GM18868 (cell line): ENCODE data around the gene RNF113B.

Experiments used
- ATAC-seq: cut with Tn5 transposase; IDR thresholded peaks from one replicate; pipeline ENCODE4 v1.9.1; 2021; ENCODE audit warnings: mild to moderate bottlenecking, moderate library complexity; ENCODE audit not compliant: unreplicated experiment

RNF113B gene

DNA sequence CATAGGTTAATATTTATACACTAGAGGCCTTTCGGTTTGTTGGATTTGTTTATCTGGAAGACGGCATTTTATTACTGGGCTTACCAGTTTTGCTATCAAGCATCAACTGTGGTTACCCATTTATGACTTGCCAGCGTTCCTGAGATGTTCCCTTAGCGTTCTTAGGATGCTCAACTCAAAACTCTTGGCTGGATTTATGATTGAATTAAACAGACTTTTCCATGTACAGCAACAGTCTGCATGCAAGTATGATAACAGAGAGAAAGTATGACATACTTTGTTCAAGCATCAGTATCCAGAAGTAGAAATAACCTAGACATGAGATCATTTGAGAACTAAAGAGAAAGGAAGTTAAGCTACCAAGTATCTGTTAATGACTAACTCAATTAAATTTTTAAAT is 29.9 kb upstream of the RNF113B start:
- no peak for ATAC-seq

DNA sequence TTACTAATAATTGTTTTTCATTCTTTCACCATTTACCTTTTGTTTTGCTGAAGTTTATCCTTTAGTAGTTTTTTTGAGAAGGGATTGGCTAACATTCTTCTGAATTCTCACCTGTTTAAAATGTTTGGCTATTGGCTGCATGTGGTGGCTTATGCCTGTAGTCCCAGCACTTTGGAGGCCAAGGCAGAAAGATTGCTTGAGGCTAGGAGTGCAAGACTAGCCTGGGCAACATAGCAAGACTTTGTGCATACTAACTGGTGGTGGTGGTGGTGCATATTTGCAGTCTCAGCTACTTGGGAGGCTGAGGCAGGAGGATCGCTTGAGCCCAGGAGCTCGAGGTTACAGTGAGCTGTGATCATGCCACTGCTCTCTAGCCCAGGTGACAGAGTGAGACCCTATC is 27.5 kb upstream of the RNF113B start:
- no peak for ATAC-seq

DNA sequence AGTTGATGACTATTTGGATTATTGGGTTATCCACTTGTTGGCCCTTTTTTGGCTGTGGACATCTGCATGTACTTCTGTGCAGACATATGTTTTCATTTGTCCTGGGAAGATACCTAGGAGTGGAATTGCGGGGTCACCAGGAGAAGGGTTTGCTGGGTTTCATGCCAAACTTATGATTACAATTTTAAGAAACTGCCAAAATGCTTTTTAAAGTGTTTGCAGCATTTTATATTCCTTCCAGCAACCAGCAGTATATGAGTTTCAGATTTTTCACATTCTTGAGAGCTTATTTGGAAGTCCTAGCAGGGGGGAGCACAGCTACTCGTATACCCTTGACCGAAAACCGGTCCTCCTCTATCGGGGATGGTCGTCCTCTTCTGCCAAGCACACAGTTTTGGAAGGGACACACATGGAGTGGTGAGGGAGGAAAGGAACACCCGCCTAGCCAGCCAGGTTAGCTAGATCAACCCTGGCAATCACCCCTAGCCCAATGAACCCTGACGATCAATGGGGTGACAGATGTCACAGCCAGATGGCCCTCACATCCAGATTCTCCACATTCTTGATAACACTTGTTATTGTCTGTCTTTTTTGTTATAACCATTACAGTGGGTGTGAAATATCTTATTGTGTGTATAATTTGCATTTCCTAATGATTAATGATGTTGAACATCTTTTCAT is 26.7 kb upstream of the RNF113B start:
- no peak for ATAC-seq

DNA sequence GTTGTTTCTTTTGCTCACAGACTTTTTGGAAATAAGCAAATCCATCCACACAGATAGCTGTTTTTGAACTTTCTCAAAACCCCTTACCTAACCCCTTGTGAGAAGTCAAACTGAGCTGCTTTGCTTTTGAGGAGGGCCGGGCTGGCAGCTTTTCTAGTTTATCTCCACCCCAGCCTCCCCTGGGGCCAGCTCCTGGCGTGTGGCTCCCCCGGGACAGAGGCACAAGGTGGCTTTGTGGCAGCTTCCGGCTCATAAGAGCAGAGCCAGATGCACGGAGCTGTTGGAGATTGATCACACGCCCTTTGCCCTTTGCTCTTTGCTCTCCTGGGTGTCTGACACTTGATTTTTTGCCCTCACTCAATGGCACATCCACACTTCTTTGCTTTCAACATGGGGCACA is 24.9 kb upstream of the RNF113B start:
- peak; percentile 70 for ATAC-seq

DNA sequence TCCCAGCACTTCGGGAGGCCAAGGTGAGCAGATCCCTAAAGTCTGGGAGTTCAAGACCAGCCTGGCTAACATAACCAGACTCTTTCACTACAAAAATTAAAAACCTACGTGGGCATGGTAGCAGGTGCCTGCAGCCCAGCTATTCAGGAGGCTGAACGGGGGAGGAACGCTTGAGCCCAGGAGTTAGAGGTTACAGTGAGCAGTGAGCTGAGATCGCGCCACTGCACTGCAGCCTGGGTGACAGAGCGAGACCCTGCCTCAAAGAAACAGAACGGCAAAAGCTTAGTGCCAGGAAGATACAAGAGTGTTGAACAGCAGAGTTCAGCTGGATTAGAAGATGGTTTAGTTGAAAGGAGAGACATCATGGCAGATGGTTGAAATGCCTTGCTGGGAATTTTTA is 24.1 kb upstream of the RNF113B start:
- ATAC-seq = no peak

DNA sequence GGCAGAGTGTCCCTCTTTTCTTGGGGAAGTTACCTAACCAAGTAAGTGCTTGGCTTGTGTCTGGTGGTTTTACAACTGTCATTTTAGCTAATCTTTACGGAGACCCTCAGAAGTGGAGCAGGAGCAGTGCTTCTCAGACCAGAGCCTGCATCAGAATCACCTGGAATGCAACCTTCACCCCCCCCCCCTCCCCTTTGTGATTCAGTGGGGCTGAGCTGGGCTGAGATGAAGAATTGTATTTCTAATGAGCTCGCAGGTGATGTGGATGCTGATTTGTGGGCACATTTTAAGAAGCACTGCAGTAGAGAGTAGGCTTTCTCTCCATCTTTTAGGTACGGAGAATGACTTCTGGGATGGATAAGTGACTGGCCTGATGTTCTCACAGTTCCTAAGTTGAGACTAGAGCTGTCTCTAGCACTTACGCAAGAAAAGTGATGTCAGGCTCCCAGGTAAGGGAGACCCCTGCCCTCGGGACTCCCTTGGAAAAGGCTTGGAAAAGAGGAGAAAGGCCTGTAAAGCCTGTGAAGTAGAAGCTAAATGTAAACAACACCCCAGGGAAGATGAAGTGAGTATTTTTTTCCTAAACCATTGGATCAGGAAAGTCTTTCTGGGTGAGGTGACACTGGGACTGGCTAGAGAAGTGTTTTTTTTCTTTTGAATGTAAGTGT is 23.3 kb upstream of the RNF113B start:
- no peak for ATAC-seq

DNA sequence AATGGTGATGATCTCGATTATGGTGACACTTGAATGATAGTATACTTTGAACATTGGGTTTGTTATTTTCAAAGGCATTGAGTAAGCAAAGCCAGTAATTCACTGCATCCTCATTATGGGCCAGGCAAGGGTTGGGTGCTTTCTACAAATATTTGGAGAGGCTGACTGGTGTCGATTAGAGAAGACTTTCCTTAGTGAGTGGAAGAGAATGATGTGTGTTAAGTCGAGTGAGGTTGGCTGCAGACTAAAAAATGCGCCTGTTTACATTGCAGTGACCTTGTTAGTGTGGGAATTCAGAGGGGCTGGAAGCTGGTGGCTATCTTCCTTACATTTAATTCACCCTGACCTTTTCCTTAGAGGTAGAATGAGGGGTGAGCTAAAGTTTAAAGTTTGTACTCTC is 22.4 kb upstream of the RNF113B start:
- ATAC-seq = no peak

DNA sequence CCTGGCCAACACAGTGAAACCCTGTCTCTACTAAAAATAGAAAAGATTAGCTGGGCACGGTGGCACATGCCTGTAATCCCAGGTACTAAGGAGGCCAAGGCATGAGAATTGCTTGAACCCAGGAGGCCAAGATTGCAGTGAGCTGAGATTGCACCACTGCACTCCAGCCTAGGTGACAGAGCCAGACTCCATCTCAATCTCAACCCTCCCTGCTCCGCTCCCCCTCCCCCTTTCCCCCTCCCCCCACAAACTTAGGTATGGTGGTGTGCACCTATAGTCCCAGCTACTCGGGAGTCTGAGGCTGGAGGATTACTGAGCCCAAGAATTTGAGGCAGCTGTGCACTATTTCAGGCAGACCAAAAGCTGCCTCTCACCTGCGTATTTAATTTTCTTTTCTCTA is 21.6 kb upstream of the RNF113B start:
- ATAC-seq = no peak

DNA sequence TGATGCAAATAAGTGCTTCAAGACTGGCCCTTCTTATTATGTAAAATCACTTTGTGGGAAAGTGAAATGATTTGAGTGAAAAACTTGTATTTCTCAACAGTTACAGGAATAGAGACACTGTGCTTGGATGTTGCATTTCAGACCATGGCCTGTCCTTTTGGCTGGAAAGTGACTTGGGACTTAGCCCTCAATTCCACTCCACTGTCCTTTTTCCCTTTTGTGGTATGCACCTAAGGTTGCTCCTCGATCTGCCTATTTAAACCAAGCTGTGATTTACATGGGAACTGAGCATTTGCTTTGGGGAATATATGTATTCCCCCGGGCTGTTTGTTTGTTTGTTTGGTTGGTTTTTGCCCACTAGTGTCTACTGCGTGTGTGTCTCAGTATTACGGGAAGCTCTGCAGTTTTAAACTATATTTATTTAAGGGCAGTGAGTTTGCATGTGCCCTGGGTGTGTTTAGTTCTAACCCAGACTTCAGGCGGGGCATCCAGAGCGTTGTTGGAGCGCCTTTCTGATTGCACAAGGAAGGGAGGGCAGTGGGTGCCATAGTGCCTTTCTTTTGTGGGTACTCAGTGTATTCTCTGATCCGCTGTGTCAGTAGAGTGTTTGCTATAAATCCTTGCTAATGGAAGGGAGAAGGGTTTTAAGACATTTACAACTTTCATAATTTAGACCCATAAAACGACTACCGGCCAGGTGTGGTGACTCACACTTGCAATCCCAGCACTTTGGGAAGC is 18.2 kb upstream of the RNF113B start:
- ATAC-seq = no peak

DNA sequence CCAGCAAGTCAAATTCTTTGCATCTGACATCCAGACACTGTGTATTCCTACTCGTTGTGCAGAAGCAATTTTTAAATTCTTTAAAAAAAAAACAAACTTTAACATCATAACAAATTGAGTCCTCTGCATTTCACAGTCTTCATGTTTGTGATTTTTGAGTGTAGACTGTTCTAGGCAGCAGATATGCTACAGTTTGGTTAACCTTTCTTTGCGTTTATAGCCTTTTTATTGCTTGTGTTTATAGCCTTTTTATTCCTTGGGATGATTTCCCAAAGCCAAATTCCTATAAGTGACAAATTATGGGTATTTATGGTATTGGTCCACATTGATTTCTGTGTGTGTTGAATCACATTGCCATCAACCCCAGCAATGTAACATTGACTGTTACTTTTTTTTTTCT is 14.9 kb upstream of the RNF113B start:
- no peak for ATAC-seq

DNA sequence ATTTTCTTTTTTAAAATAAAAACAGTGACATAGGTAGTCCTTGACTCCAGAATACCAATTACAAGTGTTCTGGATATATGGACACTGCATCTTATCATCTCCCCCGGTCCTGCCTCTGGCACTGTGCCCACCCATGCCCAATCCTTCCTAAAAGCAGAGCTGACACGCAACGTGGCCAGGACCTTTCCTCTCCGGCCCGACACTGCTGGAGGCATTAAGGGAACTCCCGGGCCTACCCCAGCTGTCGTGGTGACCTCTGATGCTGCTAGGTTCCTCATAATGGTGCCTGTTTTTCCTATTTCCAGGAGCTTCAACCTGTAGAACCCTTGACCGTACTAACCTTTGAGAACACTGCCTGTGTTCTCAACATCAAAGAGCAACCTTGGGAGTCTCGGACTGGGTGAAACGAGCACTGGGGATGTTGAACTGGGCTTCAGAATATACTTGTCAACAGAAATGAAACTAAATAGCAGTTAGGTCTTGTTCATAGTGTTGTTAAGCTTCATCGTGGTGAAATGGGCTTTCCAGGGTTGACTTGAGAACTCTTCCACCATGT is 13.9 kb upstream of the RNF113B start:
- no peak for ATAC-seq

DNA sequence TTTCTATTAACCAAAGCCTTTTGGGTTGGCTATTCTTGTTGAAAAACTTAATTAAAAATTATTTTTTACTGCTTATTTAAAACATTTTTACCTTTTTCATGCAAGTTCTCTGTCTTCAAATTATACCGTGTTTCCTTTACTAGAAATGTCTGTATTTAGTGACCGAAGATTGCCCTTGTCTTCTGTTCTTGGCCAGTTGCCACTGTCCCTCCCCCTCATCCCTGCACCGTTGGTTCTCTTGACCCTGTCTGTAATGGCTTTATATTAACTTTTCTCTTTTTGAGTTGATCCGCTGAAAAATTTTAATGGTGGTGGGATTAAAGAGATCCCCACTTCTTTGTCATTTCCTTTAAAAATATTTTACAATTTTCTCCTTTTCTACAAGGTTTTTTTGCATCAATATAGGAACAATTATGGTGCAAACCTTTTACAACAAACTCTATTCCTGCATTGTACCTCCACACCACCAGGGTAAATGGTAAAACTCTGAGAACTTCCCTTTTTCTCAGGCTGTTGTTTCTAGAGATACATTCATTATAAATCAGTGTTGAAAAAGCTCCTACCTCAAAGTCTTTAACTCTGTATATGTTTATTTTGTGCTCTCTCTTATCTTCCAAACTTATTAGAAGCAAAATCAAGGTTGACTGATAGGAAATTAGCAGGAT is 12.9 kb upstream of the RNF113B start:
- ATAC-seq = peak; percentile 55

DNA sequence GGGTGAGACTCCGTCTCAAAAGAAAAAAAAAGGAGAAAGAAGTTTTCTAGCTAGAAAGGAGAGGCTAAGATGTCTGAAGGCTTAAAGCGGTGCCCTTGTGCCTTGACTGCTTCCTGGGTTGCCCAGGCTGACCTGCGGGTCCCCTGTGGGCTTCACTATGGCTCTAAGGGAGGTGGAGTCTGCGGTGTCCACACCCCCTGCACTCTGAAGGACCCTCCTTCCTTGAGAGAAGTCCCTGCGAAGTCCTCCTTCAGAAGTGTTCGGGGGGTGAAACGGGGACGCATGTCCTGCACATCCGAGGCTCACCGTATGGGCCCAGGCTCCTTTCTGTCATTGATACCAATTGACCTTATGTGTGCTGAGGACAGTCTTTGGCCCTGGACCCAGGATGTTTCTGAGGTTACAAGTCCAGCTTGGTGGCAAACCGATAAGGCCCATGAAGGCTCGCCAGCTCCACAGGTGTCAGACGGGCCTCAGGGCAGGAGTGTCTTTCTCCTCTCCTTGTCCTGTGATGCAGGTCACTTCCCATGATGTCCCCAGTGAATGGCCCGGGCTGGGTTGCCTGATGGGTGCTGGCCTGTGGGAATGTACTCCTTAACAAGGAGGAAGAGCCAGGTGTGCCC is 11.6 kb upstream of the RNF113B start:
- ATAC-seq = no peak

DNA sequence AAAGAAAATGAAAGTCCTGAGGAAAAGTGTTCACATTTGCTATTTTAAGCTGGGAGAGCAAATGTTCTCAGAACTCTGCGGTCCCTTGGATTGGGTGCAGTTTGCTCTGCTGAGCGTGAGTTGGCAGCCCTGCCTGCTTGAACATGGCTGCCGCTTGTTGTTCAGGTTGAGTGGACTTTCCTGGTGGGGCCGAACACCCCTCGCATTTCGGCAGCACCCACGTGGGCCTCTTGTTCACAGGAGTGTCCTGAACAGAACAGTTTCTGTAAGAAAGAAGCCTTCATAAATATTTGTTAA is 10.8 kb upstream of the RNF113B start:
- ATAC-seq = no peak

DNA sequence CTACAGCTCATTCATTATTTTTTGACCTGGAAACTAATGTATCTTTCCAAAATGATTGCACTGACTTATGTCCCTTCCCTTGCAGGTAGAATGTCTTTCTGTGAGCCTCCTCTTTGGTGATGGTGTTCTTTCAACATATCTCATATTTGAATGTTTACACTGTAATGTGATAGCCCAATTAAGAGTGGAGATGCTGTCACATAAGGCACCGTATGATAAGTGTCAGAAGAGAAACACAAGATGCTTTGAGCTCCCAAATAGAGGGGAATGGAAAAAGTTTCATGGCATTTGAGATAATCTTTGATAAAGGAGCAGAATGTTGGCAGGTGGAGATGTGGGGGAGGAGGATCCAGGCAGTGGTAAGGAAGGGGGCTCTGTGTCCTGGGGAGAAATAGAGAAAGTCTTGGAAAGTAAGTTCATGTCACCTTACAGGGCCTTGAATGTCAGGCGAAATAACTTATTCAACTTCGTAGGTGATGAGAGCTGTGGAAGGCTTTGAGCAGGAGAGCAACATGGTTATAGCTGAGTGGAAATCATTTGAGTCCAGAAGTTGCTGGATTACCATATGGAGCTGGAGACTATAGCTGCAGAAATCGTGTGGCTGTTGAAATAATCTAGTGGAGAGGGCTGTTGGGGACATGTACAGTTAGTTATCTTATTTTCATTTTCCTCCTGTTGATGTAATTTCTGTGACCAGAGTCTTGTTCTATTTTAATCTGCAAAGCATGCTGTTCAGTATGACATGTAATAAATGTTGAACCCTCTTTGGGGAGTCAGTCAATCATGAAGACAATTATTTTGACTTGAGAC is 10.3 kb upstream of the RNF113B start:
- no peak for ATAC-seq

DNA sequence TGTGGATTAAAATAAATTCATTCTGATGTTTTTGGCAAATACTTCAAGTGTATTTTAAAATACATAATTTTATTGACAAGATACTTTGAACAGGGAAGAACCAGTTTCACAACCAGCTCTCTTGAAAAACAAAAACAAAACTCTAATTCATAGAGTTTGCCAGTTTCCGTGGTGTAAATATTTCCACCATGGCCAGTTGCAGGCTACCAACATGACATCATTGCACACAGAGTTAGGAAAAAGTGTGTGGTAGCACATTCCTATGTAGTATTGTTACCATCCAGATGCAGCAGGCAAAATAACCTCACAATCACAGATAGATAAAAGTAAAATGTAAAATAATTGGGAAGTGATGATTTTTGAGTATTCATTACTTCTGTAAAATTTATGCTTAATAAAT is 7.7 kb upstream of the RNF113B start:
- no peak for ATAC-seq

DNA sequence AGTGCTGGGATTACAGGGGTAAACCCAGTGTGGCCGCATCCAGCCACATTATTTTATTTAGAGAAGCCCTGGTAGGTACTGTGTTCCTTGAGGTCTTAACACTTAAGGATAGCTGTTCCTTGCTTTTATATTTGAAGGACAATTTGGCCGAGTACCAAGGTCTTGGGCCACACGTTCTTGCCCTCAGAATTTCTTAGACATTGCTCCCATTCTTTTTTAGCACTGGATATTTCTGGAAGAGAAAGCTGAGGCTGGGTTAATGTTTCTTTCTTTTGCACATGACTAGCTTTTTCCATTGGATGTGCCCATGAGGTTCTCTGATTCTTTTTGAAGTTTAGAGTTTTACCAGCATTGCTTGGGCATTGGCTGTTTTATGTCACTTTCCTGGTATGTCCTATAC is 5.5 kb upstream of the RNF113B start:
- no peak for ATAC-seq

DNA sequence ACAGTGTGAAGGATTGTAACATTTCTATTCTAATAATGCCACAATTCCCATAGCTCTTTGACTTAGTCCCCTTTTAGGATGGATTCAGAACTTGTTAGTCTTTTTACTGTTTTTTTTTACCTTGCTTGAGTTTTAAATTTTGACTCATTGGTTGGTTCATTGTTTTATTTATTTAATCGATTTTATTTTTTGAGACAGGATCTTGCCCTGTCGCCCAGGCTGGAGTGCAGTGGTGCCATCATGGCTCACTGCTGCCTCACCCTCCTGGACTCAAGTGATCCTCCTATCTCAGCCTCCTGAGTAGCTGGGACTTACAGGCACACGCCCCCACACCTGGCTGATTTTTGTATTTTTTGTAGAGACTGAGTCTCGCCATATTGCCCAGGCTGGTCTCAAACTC is 5.1 kb upstream of the RNF113B start:
- no peak for ATAC-seq

DNA sequence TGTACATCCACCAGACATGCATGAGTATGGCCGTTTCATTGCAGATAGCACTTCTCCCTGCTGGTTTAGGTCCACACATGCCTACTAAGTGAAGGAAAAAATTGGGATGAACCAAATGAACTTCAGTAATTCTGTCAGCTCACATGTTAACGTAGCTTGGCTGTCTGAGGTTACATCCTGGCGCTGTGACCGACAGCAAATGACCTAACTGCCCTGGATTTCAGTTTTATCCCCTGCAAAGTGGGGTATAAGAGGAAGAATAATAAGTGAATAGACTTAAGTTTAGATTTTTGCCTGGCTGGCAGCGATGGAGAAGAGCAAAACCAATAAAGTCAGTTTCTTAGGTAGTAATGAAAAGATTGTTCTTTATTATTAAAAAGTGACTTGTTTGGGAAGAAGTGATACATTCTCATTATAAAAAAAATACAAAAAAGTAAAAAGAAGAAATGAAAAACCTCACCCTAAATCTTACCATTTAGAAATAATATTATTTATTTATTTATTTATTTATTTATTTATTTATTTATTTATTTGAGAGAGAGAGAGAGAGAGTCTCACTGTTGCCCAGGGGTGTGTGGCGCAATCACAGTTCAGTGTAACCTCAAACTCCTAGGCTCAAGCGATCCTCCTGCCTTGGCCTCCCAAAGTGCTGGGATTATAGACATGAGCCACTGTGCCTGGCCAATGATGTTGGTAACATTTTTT is 4.2 kb upstream of the RNF113B start:
- ATAC-seq = no peak

DNA sequence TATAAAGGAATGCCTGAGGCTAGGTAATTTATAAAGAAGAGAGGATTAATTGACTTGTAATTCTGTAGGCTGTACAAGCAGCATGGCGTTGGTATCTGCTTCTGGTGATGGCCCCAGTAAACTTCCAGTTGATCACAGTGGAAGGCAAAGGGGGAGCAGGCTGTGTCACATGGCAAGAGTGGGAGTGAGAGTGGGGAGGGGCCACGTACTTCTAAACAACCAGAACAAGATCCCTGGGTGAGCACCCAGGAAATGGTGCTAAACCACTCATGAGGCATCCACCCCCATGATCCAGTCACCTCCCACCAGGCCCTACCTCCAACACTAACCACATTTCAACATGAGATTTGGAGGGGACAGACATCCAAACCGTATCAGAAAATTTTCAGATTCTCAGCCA is 3.0 kb upstream of the RNF113B start:
- ATAC-seq = peak; percentile 48
